ENCODE data around the gene SIDT1.
"Not testable (repeated sequence)": the region's sequence is repeated elsewhere in the genome, so short reads cannot be mapped to it uniquely, and the experiment has no call there.

The SIDT1 gene

GRCh38 chr3:113634782-113635474 lies 102.6 kb downstream of the SIDT1 start:
- no peak for DNase-seq (ENCODE audit: low spot score)

DNA sequence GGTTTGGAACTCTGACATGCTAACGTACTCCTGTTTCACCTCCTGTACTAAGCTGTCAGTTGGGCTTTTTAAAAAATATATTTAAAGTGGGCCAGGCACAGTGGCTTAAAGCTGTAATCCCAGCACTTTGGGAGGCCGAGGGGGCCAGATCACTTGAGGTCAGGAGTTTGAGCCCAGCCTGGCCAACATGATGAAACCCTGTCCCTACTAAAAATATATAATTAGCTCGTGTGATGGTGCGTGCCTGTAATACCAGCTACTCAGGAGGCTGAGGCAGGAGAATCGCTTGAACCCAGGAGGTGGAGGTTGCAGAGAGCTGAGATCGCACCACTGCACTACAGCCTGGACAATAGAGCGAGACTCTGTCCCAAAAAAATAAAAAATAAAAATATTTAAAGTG lies 103.7 kb downstream of the SIDT1 start:
- DNase-seq (ENCODE audit: low spot score): not testable (repeated sequence)

GRCh38 chr3:113637756-113638155 lies 105.4 kb downstream of the SIDT1 start:
- no peak for DNase-seq (ENCODE audit: low spot score)

DNA sequence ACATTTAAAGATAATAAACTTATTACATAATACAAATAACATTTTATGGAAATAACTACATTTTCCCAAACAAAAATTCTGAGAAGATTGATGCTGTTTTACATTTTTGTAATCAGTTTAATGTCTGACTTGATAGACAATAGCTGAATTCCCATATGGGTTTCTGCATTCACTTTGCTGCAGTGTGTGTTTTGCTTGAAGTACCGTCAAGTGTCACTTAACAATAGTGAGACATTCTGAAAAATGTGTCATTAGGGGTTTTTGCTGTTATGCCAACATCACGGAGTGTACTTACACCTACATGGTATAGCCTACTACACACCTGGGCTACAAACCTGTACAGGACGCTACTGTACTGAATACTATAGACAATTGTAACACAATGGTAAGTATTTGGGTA lies 106.6 kb downstream of the SIDT1 start:
- no peak for DNase-seq (ENCODE audit: low spot score)

GRCh38 chr3:113643583-113643982 lies 111.2 kb downstream of the SIDT1 start:
- DNase-seq (ENCODE audit: low spot score): no peak

- no peak for DNase-seq (ENCODE audit: low spot score)
Observed at GRCh38 chr3:113648524-113648923, 116.2 kb downstream of the SIDT1 start.

DNA sequence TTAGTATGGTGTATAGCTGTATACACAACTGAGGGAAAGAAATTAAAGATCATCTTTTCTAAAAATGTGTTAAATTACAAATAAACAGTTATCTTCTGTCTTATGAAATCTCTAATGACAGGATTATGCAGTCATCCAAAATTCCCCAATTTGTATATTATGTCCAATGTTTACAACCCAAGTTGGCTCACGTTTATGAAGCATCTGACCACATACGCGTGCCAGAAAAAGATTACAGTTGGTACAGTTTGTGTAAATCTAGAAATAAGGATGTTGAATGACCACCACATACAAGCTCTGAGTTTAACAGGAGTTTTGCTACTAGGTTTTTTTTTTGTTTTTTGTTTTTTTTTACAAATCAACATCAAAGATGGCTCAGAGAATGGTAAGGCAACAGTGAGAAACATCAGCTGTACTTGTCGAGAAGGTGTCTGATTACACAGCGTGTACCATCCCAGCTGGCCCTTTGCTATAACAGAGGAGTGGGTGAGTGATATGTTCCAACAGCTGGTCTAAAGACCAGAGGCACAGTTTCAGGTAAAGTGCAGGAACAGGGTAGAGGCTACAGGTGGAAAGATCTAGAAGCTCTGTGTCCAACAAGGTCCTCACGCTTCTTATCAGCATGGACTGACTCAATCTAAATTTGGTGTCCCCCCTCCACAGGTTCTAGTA lies 117.0 kb downstream of the SIDT1 start:
- no peak for DNase-seq (ENCODE audit: low spot score)

DNA sequence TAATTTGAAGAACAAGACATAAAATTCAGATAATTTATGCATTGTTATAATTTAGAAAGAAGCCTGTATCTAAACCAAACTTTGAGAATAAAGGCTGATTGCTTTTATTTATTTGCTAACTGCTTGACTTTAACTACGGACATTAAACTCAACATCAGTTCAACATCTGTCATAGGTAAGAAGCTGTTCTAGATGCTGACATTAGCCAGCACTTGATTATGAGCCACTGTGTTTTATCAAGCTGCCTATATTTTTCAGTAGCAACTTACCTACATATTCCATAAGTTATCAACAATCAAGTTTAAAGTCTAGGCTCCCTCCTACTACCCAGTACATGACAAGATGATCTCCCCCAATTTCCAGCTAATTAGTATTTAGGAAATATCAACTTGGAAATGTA lies 122.0 kb downstream of the SIDT1 start:
- DNase-seq (ENCODE audit: low spot score): no peak

GRCh38 chr3:113654851-113655250 lies 122.5 kb downstream of the SIDT1 start:
- DNase-seq (ENCODE audit: low spot score): no peak

DNA sequence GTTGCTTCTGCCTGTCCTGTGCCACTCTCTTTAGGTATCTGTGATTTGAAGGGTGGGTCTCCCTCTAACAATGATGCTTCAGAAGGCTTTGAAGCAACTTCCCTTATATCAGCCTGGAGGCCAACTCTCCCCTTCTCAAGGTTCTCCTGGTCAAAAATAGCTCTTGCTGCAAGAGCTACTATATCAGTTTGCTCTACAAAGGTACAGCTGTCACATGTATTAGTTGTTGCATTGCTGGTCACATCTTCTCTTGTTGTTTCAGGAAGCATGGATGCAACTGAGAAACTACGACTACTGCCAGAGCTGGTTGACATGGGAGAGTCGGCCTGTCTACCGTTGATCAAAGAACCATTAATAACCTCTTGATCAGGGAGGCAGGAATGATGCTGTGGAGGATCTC lies 125.8 kb downstream of the SIDT1 start:
- no peak for DNase-seq (ENCODE audit: low spot score)

DNA sequence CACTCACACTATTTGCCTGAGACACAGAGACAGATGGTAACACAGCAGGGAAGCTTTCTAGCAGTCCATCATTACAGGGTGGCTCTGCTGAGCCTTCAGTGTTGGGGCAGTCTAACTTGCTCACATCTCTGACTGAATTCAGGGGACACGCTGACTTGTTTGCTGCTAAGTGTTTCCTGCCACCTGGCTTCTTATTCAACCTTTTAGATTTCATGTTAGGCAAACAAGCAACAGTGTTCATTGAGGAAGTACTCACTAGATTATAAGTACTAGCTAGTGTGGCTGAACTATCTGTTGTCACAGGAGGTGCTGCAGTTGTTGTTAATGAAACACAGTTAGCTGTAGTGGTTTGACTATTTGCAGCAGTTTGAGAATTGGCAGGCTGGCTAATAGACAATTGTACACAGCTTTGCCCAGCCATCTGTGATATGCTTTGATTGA lies 126.8 kb downstream of the SIDT1 start:
- no peak for DNase-seq (ENCODE audit: low spot score)

DNA sequence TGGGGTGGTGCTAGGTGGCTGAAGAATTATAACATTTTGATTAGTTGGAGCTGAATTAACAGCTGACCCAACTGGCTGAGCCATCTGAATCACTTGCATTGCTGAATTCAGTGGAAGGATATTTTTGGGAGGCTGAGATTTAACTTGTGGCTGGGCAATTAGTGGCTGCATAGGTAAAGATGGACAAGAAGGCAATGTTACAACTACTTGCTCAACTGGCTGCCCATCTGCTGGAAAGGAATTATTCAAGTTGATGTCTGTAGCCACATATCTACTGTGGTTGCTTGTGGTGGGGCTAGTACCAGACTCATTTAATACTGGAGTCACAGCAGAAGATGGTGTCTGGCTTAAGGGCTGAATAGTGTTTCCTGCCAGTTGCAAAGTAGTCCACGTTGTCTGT lies 127.6 kb downstream of the SIDT1 start:
- no peak for DNase-seq (ENCODE audit: low spot score)

GRCh38 chr3:113660458-113660857 lies 128.1 kb downstream of the SIDT1 start:
- DNase-seq (ENCODE audit: low spot score): no peak

GRCh38 chr3:113660896-113661295 lies 128.5 kb downstream of the SIDT1 start:
- DNase-seq (ENCODE audit: low spot score): no peak

DNA sequence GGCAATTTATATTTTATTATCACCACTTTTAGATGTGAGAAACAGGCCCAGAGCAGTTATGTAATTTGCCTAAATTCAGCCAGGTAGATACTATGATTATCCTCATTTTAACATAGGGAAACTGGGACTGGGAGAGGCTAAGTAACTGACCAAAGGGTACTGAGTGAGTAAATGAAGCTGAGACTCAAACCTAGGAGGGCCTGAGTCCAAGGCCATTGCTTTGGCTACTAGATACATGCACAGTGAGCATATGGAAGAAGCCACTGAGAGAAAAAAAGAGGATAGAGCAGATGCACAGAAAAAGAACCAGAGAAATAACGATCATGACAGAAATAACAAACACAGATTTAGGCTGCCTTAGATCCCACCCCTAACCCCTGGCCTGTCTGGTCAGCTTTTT lies 130.5 kb downstream of the SIDT1 start:
- DNase-seq (ENCODE audit: low spot score): no peak

DNA sequence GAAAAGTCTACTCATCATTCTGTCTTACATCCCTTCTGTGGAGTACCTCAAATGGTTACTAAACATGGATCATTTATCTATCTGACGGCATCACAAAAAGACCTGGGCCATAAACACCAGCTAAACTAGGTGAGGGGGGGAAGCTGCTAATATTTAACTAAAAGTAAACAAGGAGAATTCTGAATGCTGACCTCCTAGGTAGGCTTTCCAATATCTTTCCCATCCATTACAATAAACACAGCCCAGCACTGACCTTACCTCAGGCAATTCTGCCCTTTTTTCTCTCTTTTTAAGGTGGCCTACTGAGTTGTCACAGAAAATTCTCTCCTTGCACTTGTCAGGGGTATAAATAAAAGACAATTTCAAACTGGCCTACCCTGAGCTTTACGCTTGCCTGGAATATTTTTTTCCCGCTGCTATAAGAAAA lies 131.0 kb downstream of the SIDT1 start:
- DNase-seq (ENCODE audit: low spot score): no peak

DNA sequence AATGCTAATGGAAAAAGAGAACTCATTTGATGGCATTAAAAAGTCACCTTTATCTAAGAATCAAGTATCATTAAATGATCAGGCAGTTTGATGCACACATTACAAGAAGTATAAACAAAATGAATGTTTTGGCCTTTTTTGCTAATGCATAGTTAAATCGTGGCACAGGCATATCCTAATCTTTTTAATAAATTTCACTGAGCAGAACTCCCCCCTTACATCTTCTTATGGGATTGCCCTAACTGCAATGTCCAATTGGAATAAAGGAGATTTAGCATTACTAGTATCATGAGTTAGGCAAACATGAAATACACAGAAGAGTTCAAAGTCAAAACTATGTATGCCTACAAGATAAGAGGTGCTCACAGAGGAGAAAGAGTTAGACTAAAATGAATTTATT lies 131.4 kb downstream of the SIDT1 start:
- no peak for DNase-seq (ENCODE audit: low spot score)

DNA sequence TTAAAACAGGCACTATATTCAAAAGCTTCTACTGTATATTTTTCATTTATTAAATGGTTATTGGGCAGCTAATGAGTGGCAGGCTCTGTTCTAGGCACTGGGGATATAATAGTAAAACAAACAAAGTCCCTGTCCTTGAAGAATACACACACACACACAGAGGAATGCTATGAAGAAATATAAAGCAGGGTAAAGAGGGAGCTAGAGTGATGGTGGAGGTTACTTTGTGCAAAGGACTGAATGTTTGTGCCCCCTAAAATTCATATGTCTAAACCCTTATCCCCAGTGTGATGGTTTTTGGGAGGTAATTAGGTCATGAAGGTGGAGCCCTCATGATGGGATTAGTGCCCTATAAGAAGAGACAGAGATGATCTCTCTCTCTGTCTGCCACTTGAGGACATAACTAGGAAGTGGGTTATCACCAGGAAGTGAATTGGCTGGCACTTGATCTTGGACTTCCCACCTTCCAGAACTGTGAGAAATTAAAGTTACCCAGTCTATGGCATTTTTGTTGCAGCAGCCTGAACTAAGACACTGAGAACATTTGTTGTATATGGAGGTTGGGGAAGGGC lies 132.3 kb downstream of the SIDT1 start:
- DNase-seq (ENCODE audit: low spot score): no peak

- no peak for DNase-seq (ENCODE audit: low spot score)
Observed at GRCh38 chr3:113668015-113668414, 135.7 kb downstream of the SIDT1 start.

- no peak for DNase-seq (ENCODE audit: low spot score)
Observed at GRCh38 chr3:113673593-113673992, 141.2 kb downstream of the SIDT1 start.

GRCh38 chr3:113676261-113676660 lies 143.9 kb downstream of the SIDT1 start:
- no peak for DNase-seq (ENCODE audit: low spot score)

- DNase-seq (ENCODE audit: low spot score): no peak
Observed at GRCh38 chr3:113677737-113678136, 145.4 kb downstream of the SIDT1 start.

GRCh38 chr3:113678773-113679172 lies 146.4 kb downstream of the SIDT1 start:
- no peak for DNase-seq (ENCODE audit: low spot score)
